ENCODE measurements around the gene SAXO1. TPM values are rescaled to one million over a fixed set of nuclear protein-coding genes. Genes with fewer than 3 reads are reported as not detected.

SAXO1 gene
- total and polyA plus RNA-seq, 7 experiments from 2014 or later: 0.13 to 0.45 (median 0.30) TPM; not detected in 3

DNA sequence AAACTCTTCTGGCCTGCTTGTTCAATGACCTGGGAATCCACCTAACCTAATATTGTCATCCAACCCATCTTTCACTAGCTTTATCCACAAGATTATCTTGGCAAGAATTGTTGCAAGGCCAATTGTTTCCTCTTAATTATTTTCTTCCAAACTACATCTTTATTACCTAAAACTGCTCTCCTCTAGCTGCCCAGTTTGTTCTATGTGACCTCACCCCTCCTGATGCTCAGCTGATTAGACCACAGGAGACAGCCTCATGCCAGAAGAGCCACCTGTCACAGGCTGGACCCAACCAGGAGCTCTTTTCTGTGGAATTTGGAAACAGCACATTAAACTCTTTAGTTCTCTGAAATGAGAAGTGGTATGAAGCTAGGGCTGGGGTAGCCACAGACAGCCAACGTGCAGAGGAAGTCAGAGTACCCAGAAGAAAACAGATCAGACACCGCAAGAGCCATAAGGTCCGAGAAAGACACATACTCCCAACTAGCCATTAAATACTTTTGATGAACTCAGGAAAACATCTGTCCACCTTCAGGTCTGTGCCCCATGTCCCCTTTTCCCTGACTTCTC, 12.0 kb downstream of the SAXO1 start:
- H3K27ac ChIP-seq (ENCODE audit: low read depth, low read length): no peak overlapping the region
- no peaks in the 10 kb centered on the region for H3K27me3 ChIP-seq (ENCODE audit: control insufficient read depth in 2 of 2, insufficient read depth in 2 of 2, low read length in 2 of 2)
- H3K4me1 ChIP-seq (ENCODE audit: control insufficient read depth in 2 of 2, insufficient read depth in 2 of 2, low read length in 2 of 2): no peaks in the 10 kb centered on the region
- H3K36me3 ChIP-seq (ENCODE audit: control insufficient read depth in 2 of 3, insufficient read depth in 3 of 3, low read length in 3 of 3): no peaks in the 10 kb centered on the region
- intact Hi-C loops (cut with micrococcal nuclease): no loop called here
- Mint-ChIP-seq H3K27ac (no peak overlapping the region), H3K36me3 (no peaks in the 10 kb centered on the region), H3K4me3 (no peak overlapping the region), H3K9me3 (peaks cover 0 to 4% (median 0%) of the 10 kb centered on the region in 11 donors), H3K27me3 (peaks cover 5 to 15% (median 12%) of the 10 kb centered on the region in 5 donors), H3K4me1 (no peaks in the 10 kb centered on the region)
- POLR2A ChIA-PET: no interaction called here
- CTCF ChIA-PET: no interaction called here
- no peak for ATAC-seq
- H3K9me3 ChIP-seq (ENCODE audit: control insufficient read depth in 2 of 3, low read length in 3 of 3): no peaks in the 10 kb centered on the region
- no peak overlapping the region for H3K4me3 ChIP-seq (ENCODE audit: low read length)
- DNase-seq: no peak

DNA sequence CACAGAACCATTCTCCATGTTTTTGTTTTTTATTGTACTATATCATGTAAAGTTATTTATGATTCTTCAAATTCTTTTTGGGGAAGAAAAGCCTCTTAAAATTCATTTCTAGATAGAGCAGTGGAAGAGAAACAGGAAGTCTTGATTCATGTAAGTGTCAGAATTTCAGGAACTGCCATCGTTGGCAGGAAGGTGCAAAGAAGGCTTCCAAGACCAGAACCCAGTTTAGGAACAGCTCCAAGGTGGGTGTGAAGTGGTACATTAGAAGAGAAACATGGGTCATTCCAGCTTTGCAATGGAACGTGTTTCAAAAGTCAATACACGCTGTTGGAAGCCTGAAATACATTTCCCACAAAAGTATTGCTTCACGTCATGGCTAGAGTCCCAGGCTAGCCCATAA, 14.8 kb downstream of the SAXO1 start:
- POLR2A ChIA-PET: no interaction called here
- H3K9me3 Mint-ChIP-seq: peaks cover 0 to 4% (median 0%) of the 10 kb centered on the region in 11 donors

DNA sequence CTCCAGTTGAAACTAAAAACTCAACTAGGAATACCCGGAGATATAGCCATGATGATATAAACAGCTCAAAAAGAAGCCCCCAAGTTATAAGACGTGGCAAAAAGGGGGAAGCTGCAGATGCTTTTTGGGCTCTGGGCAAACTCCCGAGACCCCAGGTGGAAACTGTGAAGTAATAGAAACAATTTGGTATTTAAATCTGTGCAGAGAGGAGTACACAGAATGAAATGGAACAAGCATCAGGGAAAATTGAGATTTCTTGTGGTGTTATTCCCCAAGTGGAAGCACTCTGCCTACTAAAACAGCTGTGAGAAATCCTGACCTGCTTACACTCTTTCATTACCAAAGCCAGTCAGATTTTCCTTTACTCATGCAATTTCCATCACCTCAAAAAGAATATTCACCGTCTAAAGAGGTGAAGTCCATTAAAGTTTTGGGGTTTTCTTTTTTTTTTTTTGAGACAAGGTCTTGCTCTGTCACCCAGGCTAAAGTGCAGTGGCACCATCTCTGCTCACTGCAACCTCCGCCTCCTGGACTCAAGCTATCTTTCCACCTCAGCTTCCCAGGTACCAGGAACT, 23.5 kb downstream of the SAXO1 start:
- ChIA-PET POLR2A (no interaction called here), CTCF (no interaction called here)
- Histone ChIP-seq H3K9me3 (ENCODE audit: control insufficient read depth in 2 of 3, low read length in 3 of 3) (no peaks in the 10 kb centered on the region), H3K4me3 (ENCODE audit: low read length) (no peak overlapping the region), H3K27ac (ENCODE audit: low read depth, low read length) (no peak overlapping the region), H3K27me3 (ENCODE audit: control insufficient read depth in 2 of 2, insufficient read depth in 2 of 2, low read length in 2 of 2) (no peaks in the 10 kb centered on the region), H3K36me3 (ENCODE audit: control insufficient read depth in 2 of 3, insufficient read depth in 3 of 3, low read length in 3 of 3) (no peaks in the 10 kb centered on the region), H3K4me1 (ENCODE audit: control insufficient read depth in 2 of 2, insufficient read depth in 2 of 2, low read length in 2 of 2) (no peaks in the 10 kb centered on the region)
- Mint-ChIP-seq H3K27ac (no peak overlapping the region), H3K4me1 (no peaks in the 10 kb centered on the region), H3K4me3 (no peak overlapping the region), H3K27me3 (peaks cover 0 to 7% (median 4%) of the 10 kb centered on the region in 5 donors), H3K36me3 (no peaks in the 10 kb centered on the region), H3K9me3 (peaks cover 0 to under 1% (median 0%) of the 10 kb centered on the region in 11 donors)
- DNase-seq: no peak
- ATAC-seq: no peak
- intact Hi-C loops (cut with micrococcal nuclease): no loop called here

More for the DNA sequence above, 14.8 kb downstream of the SAXO1 start:
- no peak overlapping the region for H3K27ac ChIP-seq (ENCODE audit: low read depth, low read length)
- ATAC-seq: no peak
- no peaks in the 10 kb centered on the region for H3K36me3 ChIP-seq (ENCODE audit: control insufficient read depth in 2 of 3, insufficient read depth in 3 of 3, low read length in 3 of 3)
- intact Hi-C loops (cut with micrococcal nuclease): no loop called here
- CTCF ChIA-PET: no interaction called here
- H3K4me3 ChIP-seq (ENCODE audit: low read length): no peak overlapping the region
- H3K4me1 ChIP-seq (ENCODE audit: control insufficient read depth in 2 of 2, insufficient read depth in 2 of 2, low read length in 2 of 2): no peaks in the 10 kb centered on the region
- H3K4me1 Mint-ChIP-seq: no peaks in the 10 kb centered on the region
- H3K9me3 ChIP-seq (ENCODE audit: control insufficient read depth in 2 of 3, low read length in 3 of 3): no peaks in the 10 kb centered on the region
- no peak overlapping the region for H3K27ac Mint-ChIP-seq
- H3K27me3 ChIP-seq (ENCODE audit: control insufficient read depth in 2 of 2, insufficient read depth in 2 of 2, low read length in 2 of 2): no peaks in the 10 kb centered on the region
- H3K27me3 Mint-ChIP-seq: peaks cover 0 to 5% (median under 1%) of the 10 kb centered on the region in 5 donors
- DNase-seq: no peak
- H3K36me3 Mint-ChIP-seq: no peaks in the 10 kb centered on the region
- no peak overlapping the region for H3K4me3 Mint-ChIP-seq

DNA sequence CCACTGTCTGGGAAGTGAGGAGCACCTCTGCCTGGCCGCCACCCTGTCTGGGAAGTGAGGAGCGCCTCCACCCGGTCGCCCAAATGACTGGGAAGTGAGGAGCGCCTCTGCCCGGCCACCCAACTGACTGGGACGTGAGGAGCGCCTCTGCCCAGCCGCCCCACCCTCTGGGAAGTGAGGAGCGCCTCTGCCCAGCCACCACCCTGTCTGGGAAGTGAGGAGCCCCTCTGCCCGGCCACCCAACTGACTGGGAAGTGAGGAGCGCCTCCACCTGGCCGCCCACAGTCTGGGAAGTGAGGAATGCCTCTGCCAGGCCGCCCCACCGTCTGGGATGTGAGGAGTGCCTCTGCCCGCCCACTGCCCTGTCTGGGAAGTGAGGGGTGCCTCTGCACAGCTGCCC, 32.9 kb downstream of the SAXO1 start:
- no peak for ATAC-seq
- Histone ChIP-seq H3K27me3 (ENCODE audit: control insufficient read depth in 2 of 2, insufficient read depth in 2 of 2, low read length in 2 of 2) (no peaks in the 10 kb centered on the region), H3K27ac (ENCODE audit: low read depth, low read length) (no peak overlapping the region), H3K4me3 (ENCODE audit: low read length) (no peak overlapping the region), H3K36me3 (ENCODE audit: control insufficient read depth in 2 of 3, insufficient read depth in 3 of 3, low read length in 3 of 3) (no peaks in the 10 kb centered on the region), H3K9me3 (ENCODE audit: control insufficient read depth in 2 of 3, low read length in 3 of 3) (no peaks in the 10 kb centered on the region), H3K4me1 (ENCODE audit: control insufficient read depth in 2 of 2, insufficient read depth in 2 of 2, low read length in 2 of 2) (no peaks in the 10 kb centered on the region)
- Mint-ChIP-seq H3K36me3 (peaks cover 1 to 16% (median 8%) of the 10 kb centered on the region in 5 donors), H3K4me1 (peaks cover 0 to 3% (median 0%) of the 10 kb centered on the region in 7 donors), H3K4me3 (no peak overlapping the region), H3K9me3 (peaks cover 0 to 36% (median 17%) of the 10 kb centered on the region in 11 donors), H3K27ac (no peak overlapping the region), H3K27me3 (peaks cover 0 to 6% (median 4%) of the 10 kb centered on the region in 5 donors)
- intact Hi-C loops (cut with micrococcal nuclease): no loop called here
- DNase-seq: no peak
- ChIA-PET POLR2A (no interaction called here), CTCF (no interaction called here)

DNA sequence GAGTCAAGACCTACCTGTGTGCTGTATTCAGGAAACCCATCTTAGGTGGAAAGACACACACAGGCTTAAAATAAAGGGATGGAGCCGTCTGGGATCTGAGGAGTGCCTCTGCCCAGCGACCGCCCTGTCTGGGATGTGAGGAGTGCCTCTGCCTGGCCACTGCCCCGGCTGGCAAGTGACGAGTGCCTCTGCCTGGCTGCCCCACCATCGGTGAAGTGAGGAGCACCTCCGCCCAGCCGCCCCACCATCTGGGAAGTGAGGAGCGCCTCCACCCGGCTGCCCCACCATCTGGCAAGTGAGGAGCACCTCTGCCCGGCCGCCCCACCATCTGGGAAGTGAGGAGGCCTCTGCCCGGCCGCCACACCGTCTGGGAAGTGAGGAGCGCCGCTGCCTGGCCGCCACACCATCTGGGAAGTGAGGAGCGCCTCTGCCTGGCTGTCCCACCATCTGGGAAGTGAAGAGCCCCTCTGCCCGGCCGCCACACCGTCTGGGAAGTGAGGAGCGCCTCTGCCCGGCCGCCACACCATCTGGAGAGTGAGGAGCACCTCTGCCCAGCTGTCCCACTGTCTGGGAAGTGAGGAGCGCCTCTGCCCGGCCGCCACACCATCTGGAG, 33.7 kb downstream of the SAXO1 start:
- intact Hi-C loops (cut with micrococcal nuclease): no loop called here
- POLR2A ChIA-PET: no interaction called here
- no peak overlapping the region for H3K4me3 Mint-ChIP-seq

DNA sequence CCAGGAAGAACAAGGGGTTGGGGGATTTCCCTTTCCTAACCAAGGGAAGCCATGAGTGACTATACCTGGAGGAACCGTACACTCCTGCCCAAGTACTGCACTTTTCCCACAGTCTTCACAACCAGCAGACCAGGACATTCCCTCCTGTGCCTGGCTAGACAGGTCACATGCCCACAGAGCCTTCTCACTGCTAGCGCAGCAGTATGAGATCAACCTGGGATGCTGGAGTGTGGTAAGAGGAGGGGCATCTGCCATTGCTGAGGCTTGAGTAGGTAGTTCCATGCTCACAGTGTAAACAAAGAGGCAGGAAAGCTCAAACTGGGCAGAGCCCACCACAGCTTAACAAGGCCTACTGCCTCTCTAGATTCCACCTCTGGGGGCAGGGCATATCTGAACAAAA, 35.9 kb downstream of the SAXO1 start:
- no peaks in the 10 kb centered on the region for H3K9me3 ChIP-seq (ENCODE audit: control insufficient read depth in 2 of 3, low read length in 3 of 3)
- DNase-seq (no peak), ATAC-seq (no peak)
- no peaks in the 10 kb centered on the region for H3K27me3 ChIP-seq (ENCODE audit: control insufficient read depth in 2 of 2, insufficient read depth in 2 of 2, low read length in 2 of 2)
- Mint-ChIP-seq H3K36me3 (peaks cover 0 to 16% (median 3%) of the 10 kb centered on the region in 5 donors), H3K4me3 (no peak overlapping the region), H3K27me3 (peaks cover 0 to 6% (median 4%) of the 10 kb centered on the region in 5 donors), H3K9me3 (peaks cover 0 to 28% (median 10%) of the 10 kb centered on the region in 11 donors), H3K27ac (no peak overlapping the region), H3K4me1 (peaks cover 0 to 3% (median 0%) of the 10 kb centered on the region in 7 donors)
- ChIA-PET CTCF (no interaction called here), POLR2A (no interaction called here)
- no peak overlapping the region for H3K27ac ChIP-seq (ENCODE audit: low read depth, low read length)
- intact Hi-C loops (cut with micrococcal nuclease): no loop called here
- H3K4me1 ChIP-seq (ENCODE audit: control insufficient read depth in 2 of 2, insufficient read depth in 2 of 2, low read length in 2 of 2): no peaks in the 10 kb centered on the region
- H3K36me3 ChIP-seq (ENCODE audit: control insufficient read depth in 2 of 3, insufficient read depth in 3 of 3, low read length in 3 of 3): no peaks in the 10 kb centered on the region
- no peak overlapping the region for H3K4me3 ChIP-seq (ENCODE audit: low read length)

More for the DNA sequence above, 33.7 kb downstream of the SAXO1 start:
- no peak for DNase-seq
- Mint-ChIP-seq H3K9me3 (peaks cover 0 to 36% (median 17%) of the 10 kb centered on the region in 11 donors), H3K4me1 (peaks cover 0 to 3% (median 0%) of the 10 kb centered on the region in 7 donors), H3K36me3 (peaks cover 1 to 16% (median 8%) of the 10 kb centered on the region in 5 donors), H3K27me3 (peaks cover 0 to 6% (median 4%) of the 10 kb centered on the region in 5 donors), H3K27ac (no peak overlapping the region)
- no peaks in the 10 kb centered on the region for H3K4me1 ChIP-seq (ENCODE audit: control insufficient read depth in 2 of 2, insufficient read depth in 2 of 2, low read length in 2 of 2)
- no peak overlapping the region for H3K27ac ChIP-seq (ENCODE audit: low read depth, low read length)
- no peaks in the 10 kb centered on the region for H3K27me3 ChIP-seq (ENCODE audit: control insufficient read depth in 2 of 2, insufficient read depth in 2 of 2, low read length in 2 of 2)
- no peaks in the 10 kb centered on the region for H3K36me3 ChIP-seq (ENCODE audit: control insufficient read depth in 2 of 3, insufficient read depth in 3 of 3, low read length in 3 of 3)
- H3K4me3 ChIP-seq (ENCODE audit: low read length): no peak overlapping the region
- CTCF ChIA-PET: no interaction called here
- no peaks in the 10 kb centered on the region for H3K9me3 ChIP-seq (ENCODE audit: control insufficient read depth in 2 of 3, low read length in 3 of 3)
- no peak for ATAC-seq
